Aorta (tissue), 5 donors: ENCODE results near the gene PDE4D. TPM values are rescaled to one million over a fixed set of nuclear protein-coding genes. Genes with fewer than 3 reads are reported as not detected.
"Not testable (repeated sequence)": the region's sequence is repeated elsewhere in the genome, so short reads cannot be mapped to it uniquely, and the experiment has no call there.

ENCODE experiments used
- ATAC-seq: fragments of 200-7000 bp; cut with Tn5 transposase; one replicate; pipeline ENCODE4 v1.9.1; 2022; ENCODE audit warnings: moderate library complexity; ENCODE audit not compliant: low FRiP score
- DNase-seq, 2 donors: peaks; one replicate each; pipeline ENCODE4 v3.0.0-alpha.2; 2020
- H3K27ac ChIP-seq, 2 donors: one replicate each; pipeline ENCODE4 v1.5.1; 2013; ENCODE audit warnings: low read length in 2 of 2, mild to moderate bottlenecking in 2 of 2, moderate library complexity in 2 of 2, control low read depth in 1 of 2, inconsistent platforms in 1 of 2, low read depth in 1 of 2
- H3K27me3 ChIP-seq, 2 donors: one replicate each; pipeline ENCODE4 v1.6.1; 2013; ENCODE audit warnings: control low read depth in 1 of 2, low read length in 1 of 2, mild to moderate bottlenecking in 1 of 2, moderate library complexity in 1 of 2; ENCODE audit not compliant: insufficient read depth in 2 of 2, control insufficient read depth in 1 of 2
- H3K36me3 ChIP-seq, 2 donors: one replicate each; pipeline ENCODE4 v1.6.1; 2013; ENCODE audit warnings: control low read depth in 1 of 2, low read length in 1 of 2, mild to moderate bottlenecking in 1 of 2; ENCODE audit not compliant: insufficient read depth in 2 of 2, control insufficient read depth in 1 of 2
- H3K4me1 ChIP-seq, 2 donors: one replicate each; pipeline ENCODE4 v1.6.1; 2013; ENCODE audit warnings: low read length in 2 of 2, control low read depth in 1 of 2, mild to moderate bottlenecking in 1 of 2, moderate library complexity in 1 of 2; ENCODE audit not compliant: insufficient read depth in 2 of 2, control insufficient read depth in 1 of 2
- H3K4me3 ChIP-seq, 2 donors: one replicate each; pipeline ENCODE4 v1.5.1; 2013; ENCODE audit warnings: low read length in 2 of 2, control low read depth in 1 of 2, mild to moderate bottlenecking in 1 of 2
- H3K9me3 ChIP-seq: one replicate; pipeline ENCODE4 v1.6.1; 2013; ENCODE audit warnings: mild to moderate bottlenecking, low read length; ENCODE audit not compliant: control insufficient read depth
- WGBS, 2 donors: extraction: QIAGEN DNeasy Blood & Tissue Kit; methylation state at CpG; one replicate each; pipeline ENCODE4 v1.1.7; 2013; 5-methylcytosine and 5-hydroxymethylcytosine counted together
- intact Hi-C, 2 donors: fragments of 100-400 bp; cut with DNase I; formaldehyde crosslinking; loops; one replicate each; pipeline versions ENCODE4 v1.14.2 to v1.15.0; 2022
- polyA plus RNA-seq, 2 donors: library from polyadenylated mRNA; stranded (reverse); fragments of 200-250 nt; gene quantifications; one replicate each; pipeline ENCODE4 v1.2.3, GENCODE V29; 2013
- total RNA-seq, 2 donors: library from RNA; stranded (reverse); fragmentation: NEBNext Ultra II Directional; extraction: Animal tissue kit (Norgen Biotek cat#: 25700); gene quantifications; one replicate each; pipeline ENCODE4 v1.2.1, GENCODE V29; 2021
- donor health status: healthy with polysubstance abuse.
- donor health status: Bipolar disorder and iron deficiency.
- donor health status: DM: no; HTN: no; CAD: no.
- donor health status: DM: no; HTN: no; CAD: no.
- donor health status: DM: yes; HTN: yes; CAD: no.

Gene PDE4D
- total and polyA plus RNA-seq, 4 donors, result 2.4 to 112 (median 33.3) TPM

DNA sequence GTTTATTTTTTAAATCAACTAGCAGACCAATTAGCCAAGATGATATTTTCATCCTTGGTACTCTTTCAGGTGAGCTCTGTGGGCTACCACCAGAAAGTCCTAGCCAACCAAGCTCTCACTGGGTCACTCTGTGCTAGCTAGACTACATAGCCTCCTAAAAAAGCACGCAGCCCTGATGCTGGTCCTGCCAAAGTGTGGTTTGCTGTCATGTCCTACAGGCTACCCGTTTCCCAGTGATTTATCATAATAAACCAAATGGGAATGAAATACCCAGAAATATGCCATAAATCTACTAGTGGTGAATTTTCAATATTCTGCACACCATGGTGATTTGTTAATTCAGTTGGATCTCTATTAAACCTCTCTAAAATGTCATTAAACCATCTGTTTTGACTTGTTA is 829.2 kb downstream of the PDE4D start:
- no peaks in the 10 kb centered on the region for H3K4me1 ChIP-seq
- H3K9me3 ChIP-seq, result no peaks in the 10 kb centered on the region
- H3K4me3 ChIP-seq, result no peak overlapping the region
- ATAC-seq, result peak; percentile 75
- no peaks in the 10 kb centered on the region for H3K27me3 ChIP-seq
- no peak overlapping the region for H3K27ac ChIP-seq
- WGBS, 2 donors, result 29 to 46% methylated on average over 2 of the region's 2 CpGs
- intact Hi-C loops, result no loop called here
- H3K36me3 ChIP-seq, result no peaks in the 10 kb centered on the region
- no peak for DNase-seq

- no peak overlapping the region for H3K4me3 ChIP-seq
- intact Hi-C loops, result no loop called here
- DNase-seq, result no peak
- H3K27me3 ChIP-seq, result no peaks in the 10 kb centered on the region
- no peaks in the 10 kb centered on the region for H3K9me3 ChIP-seq
- WGBS, 2 donors, result 47 to 54% methylated on average over 3 of the region's 3 CpGs
- no peaks in the 10 kb centered on the region for H3K36me3 ChIP-seq
- no peak overlapping the region for H3K27ac ChIP-seq
- no peaks in the 10 kb centered on the region for H3K4me1 ChIP-seq
- peak; percentile 49 for ATAC-seq
These were observed 830.4 kb downstream of the PDE4D start for GRCh38 chr5:59062986-59063683.

GRCh38 chr5:59061377-59061776 is 832.1 kb downstream of the PDE4D start:
- Histone ChIP-seq H3K27ac (no peak overlapping the region), H3K36me3 (peaks cover 0 to 2% of the 10 kb centered on the region in 2 donors), H3K4me1 (no peaks in the 10 kb centered on the region), H3K4me3 (no peak overlapping the region), H3K27me3 (no peaks in the 10 kb centered on the region), H3K9me3 (no peaks in the 10 kb centered on the region)
- WGBS, 2 donors, result 49 to 64% methylated on average over 5 of the region's 5 CpGs
- DNase-seq (no peak), ATAC-seq (no peak)
- intact Hi-C loops, result no loop called here

DNA sequence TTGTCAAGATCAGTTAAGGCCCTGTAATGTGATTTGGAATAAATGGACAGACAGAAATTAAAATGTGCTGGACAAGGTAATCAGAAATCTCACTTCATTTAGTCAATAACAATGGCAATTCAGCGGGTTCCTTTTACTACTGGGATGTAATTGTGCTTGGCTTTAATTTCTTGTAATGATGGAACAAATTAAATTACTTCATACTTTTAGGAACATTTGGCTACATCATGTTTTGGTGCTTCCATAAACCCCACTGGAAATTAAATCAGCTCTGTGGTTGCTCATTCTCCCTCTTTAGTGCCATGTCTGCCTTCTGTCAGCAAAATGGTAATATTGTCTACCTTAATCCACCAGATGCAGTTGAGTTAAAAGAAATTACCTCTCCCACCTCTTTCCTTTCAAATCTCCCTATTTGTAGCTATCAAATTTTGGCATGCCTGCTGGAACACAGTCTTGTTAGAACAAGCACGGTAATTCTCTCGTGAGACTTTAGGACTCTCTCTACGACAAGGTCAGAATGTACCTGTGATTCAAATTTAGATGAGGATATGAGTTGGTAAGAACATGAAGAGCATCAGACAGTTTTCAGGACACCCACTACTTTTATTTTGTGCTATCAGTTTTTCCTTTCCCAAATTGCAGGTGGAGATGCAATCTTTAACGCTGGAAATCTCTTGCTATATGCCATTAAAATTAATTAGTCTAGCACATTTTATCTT is 834.4 kb downstream of the PDE4D start:
- no peaks in the 10 kb centered on the region for H3K27me3 ChIP-seq
- no peaks in the 10 kb centered on the region for H3K4me1 ChIP-seq
- H3K27ac ChIP-seq, result no peak overlapping the region
- WGBS, 2 donors, result 74 to 92% methylated on average over 5 of the region's 5 CpGs
- ATAC-seq, result no peak
- H3K9me3 ChIP-seq, result no peaks in the 10 kb centered on the region
- H3K4me3 ChIP-seq, result no peak overlapping the region
- intact Hi-C loops, result no loop called here
- no peak for DNase-seq
- peaks cover 0 to 2% of the 10 kb centered on the region in 2 donors for H3K36me3 ChIP-seq

- intact Hi-C loops, result no loop called here
- no peak overlapping the region for H3K27ac ChIP-seq
- no peaks in the 10 kb centered on the region for H3K4me1 ChIP-seq
- DNase-seq (no peak), ATAC-seq (no peak)
- H3K9me3 ChIP-seq, result no peaks in the 10 kb centered on the region
- H3K4me3 ChIP-seq, result no peak overlapping the region
- 84 to 87% methylated on average over 1 of the region's 1 CpG for WGBS, 2 donors
- H3K27me3 ChIP-seq, result no peaks in the 10 kb centered on the region
- peaks cover 0 to 2% of the 10 kb centered on the region in 2 donors for H3K36me3 ChIP-seq
These were observed 835.3 kb downstream of the PDE4D start for GRCh38 chr5:59058237-59058636.

- DNase-seq, H3K27ac ChIP-seq, intact Hi-C loops, H3K9me3 ChIP-seq, H3K27me3 ChIP-seq, H3K4me3 ChIP-seq, ATAC-seq, H3K4me1 ChIP-seq, H3K36me3 ChIP-seq: not testable (repeated sequence)
- WGBS, 2 donors, result 86 to 90% methylated on average over 3 of the region's 3 CpGs
These were observed 836.9 kb downstream of the PDE4D start for GRCh38 chr5:59056599-59056998.

- no peaks in the 10 kb centered on the region for H3K9me3 ChIP-seq
- H3K4me1 ChIP-seq, result no peaks in the 10 kb centered on the region
- no peak overlapping the region for H3K4me3 ChIP-seq
- H3K27ac ChIP-seq, result no peak overlapping the region
- DNase-seq (no peak), ATAC-seq (no peak)
- peaks cover 0 to 2% of the 10 kb centered on the region in 2 donors for H3K36me3 ChIP-seq
- intact Hi-C loops, result no loop called here
- no peaks in the 10 kb centered on the region for H3K27me3 ChIP-seq
- 93% methylated on average over 9 of the region's 9 CpGs for WGBS, 2 donors
These were observed 837.6 kb downstream of the PDE4D start for GRCh38 chr5:59055745-59056448.

DNA sequence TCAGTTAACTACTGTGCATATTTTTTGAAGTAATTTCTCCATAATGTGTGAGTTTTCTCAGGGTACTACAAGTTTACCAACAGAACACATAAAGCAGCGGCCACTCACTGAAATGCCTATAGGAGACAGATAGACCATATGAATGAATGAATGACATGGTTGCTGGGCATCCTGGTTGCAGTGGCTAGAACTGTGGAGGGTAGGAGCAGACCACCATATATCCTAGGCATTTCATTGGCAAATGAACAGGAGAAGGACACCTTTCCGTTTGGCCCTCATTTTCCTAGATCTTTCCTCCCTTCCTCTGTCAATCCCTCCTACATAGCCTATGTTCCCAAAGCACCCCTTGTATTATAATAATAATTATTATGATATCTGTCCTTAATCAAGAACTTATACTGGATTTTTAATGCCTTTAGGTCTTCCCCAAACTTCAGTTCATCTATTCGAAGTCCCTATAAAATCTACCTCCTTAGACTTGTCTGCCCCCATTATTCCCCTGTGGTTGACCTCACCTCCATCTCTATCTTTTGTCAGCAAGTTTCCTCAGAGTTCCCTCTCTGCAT is 838.5 kb downstream of the PDE4D start:
- DNase-seq, result no peak
- WGBS, 2 donors, result 92 to 94% methylated on average over 3 of the region's 3 CpGs
- intact Hi-C loops, result no loop called here
- H3K36me3 ChIP-seq, result peaks cover 0 to 2% of the 10 kb centered on the region in 2 donors
- H3K27ac ChIP-seq, result no peak overlapping the region
- no peaks in the 10 kb centered on the region for H3K9me3 ChIP-seq
- no peaks in the 10 kb centered on the region for H3K27me3 ChIP-seq
- no peak overlapping the region for H3K4me3 ChIP-seq
- ATAC-seq, result no peak
- no peaks in the 10 kb centered on the region for H3K4me1 ChIP-seq
